OCI-LY3 (cell line): ENCODE data around the gene DHCR7.

ENCODE experiments used
- CTCF ChIP-seq: fragments of 200-600, 300-600 bp; sonication (generic); IDR thresholded peaks from 2 replicates; pipeline ENCODE4 v1.5.1; 2014; ENCODE audit warnings: antibody characterized with exemption, low read length, low read depth
- EZH2phosphoT487 ChIP-seq: fragments of 200-600 bp; shearing (Covaris generic); IDR thresholded peaks from 2 replicates; pipeline ENCODE4 v1.6.1; 2018; ENCODE audit warnings: antibody characterized with exemption, mixed run types, low read depth

- TF ChIP-seq CTCF (no peak), EZH2phosphoT487 (no peak)
Observed at GRCh38 chr11:71473793-71474080, 25.5 kb upstream of the DHCR7 start.
